Upper lobe of left lung (tissue), 4 donors: ENCODE results near the gene GADL1.

Source experiments
- POLR2A ChIP-seq, 4 donors: fragments of 450-650 bp; IDR thresholded peaks; one replicate each; pipeline ENCODE4 v1.5.1; 2016 to 2017; ENCODE audit warnings: antibody characterized with exemption in 4 of 4, mild to moderate bottlenecking in 2 of 4
- POLR2AphosphoS5 ChIP-seq, 2 donors: sonication (generic); formaldehyde crosslinking; IDR thresholded peaks; one replicate each; pipeline ENCODE4 v1.5.1; 2017; ENCODE audit warnings: antibody characterized with exemption in 2 of 2
- TF ChIP-seq, protein P1 (sequence below), 6 experiments: fragments of 450-650 bp in 4 of 6; fragments of 200-600 bp in 2 of 6; sonication (generic) in 2 of 6; IDR thresholded peaks; one replicate each; pipeline ENCODE4 v1.5.1; 2016 to 2019; ENCODE audit warnings: antibody characterized with exemption in 6 of 6

DNA sequence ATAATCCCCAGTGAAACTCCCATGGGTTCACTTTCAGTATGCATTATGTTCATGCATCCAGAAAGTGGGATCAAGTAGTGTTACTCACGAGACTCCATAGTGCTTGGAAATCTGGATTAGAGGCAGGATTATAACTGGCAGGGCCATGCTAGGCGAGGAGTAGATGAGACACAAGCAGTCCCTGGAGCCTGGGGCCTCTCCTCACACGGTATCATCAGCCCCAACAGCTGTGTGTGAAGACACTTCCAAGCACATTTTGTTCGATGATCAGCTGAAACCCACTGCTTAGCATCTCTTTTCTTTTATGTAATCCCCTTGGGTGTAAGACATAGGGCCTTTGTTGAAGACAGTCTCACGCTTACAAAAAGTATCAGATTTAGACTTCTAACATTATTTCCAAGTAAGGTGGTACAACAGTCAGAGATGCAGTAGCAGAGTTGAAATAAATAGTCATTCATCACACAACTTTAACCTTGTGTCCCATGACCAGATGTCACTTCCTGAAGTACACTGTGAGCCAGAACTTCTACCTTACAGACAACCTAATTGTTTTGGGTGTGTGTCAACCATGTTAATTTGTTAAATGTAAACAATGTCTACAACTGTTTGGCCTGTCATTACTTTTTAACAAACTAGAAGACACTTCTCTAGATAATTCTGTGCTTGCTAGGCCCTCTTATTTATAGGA lies 116.9 kb downstream of the GADL1 start:
- TF ChIP-seq POLR2A (IDR thresholded peaks at IDR 0.05) (no peak), POLR2AphosphoS5 (IDR thresholded peaks at IDR 0.05) (no peak)
- TF ChIP-seq, protein P1, sequence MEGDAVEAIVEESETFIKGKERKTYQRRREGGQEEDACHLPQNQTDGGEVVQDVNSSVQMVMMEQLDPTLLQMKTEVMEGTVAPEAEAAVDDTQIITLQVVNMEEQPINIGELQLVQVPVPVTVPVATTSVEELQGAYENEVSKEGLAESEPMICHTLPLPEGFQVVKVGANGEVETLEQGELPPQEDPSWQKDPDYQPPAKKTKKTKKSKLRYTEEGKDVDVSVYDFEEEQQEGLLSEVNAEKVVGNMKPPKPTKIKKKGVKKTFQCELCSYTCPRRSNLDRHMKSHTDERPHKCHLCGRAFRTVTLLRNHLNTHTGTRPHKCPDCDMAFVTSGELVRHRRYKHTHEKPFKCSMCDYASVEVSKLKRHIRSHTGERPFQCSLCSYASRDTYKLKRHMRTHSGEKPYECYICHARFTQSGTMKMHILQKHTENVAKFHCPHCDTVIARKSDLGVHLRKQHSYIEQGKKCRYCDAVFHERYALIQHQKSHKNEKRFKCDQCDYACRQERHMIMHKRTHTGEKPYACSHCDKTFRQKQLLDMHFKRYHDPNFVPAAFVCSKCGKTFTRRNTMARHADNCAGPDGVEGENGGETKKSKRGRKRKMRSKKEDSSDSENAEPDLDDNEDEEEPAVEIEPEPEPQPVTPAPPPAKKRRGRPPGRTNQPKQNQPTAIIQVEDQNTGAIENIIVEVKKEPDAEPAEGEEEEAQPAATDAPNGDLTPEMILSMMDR (IDR thresholded peaks at IDR 0.05): no peak
